ENCODE results near the gene AP3S2.
"Not testable (repeated sequence)": the region's sequence is repeated elsewhere in the genome, so short reads cannot be mapped to it uniquely, and the experiment has no call there.

The AP3S2 gene

DNA sequence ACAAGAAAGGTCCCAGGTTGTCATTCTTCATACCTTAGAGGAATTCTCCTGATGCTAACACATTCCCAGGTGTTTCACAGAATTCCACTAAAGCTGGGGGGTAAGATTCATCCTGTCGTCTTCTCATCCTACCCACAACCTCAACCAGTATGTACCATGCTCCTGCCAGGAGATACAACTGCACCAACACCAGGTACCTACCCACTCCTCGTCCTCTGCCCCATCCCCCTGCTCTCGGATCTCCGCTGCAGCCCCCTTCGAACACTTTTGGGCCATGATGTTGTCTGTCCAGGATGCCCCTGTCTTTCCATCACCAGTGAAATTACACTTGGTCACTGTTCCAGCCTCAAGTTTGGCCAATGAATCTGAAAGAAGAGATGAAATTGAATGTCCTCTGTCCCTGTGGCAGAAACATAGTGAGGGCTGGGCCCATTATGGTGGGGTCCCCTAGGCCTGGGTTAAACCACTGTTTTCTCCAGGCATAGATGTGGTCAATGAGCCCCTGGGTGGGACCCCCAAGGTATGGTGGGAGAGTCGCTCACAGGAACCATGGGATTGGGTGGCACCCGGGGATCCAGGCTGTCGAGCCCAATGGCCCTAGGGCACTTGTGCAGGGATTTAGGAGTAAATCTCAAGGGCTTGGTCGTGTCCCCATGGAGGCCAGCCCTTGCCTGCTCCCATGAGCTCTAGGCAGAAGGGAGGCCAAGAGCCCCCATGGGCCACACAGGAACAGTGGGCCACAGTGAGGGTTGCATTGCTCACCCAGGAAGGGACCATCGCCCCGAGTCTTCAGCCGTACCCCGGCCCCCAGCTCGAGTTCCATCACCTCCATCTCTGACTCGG is 9.4 kb upstream of the AP3S2 start:
- DNase-seq = no peak

DNA sequence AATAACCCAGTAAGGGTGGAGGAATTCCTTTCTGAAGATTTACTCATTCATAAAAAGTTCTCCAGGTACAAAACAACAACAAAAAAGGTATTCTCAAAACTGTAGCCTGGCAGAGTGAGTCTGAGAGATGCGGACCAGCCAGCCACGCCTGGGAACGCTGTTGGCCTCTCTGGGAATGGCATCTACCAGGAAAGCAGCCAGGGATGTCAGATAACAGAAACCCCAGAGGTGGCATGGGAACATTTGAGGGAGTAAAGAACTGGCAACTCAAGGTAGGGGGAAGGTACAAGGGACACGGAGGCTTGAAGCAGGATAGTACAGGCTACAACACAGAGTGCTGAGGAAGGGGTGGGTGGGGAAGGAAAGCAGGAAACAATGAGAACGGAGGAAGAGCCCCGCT is 7.1 kb upstream of the AP3S2 start:
- DNase-seq = no peak

DNA sequence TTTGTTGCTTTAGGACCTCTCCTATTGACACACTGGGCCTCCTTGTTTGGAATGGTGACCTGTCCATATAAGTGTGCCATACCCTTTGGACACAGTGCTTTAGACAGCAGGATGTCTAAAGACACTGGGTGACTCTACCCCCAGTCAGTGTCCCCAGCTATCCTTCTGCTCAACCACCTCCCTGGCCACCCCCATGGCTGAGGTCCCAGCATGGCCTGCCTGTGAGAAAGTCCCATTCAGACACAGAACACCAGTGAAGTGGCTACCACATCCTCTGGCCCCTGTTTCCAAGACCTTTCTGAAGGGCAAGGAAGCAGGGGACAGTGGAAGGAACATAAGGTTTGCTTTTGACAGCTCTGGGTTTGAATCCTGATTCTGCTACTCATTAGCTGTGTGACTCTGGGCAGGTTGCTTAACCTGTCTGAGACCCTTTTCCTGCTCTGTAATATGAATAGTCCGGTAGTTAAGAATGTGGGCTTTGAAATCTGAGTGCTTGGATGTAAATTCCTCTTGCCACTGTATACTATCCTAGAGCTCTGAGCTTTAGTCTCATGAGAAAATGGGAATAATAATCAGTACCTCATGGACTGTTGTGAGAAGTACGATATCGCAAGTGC is 6.3 kb upstream of the AP3S2 start:
- DNase-seq = no peak

DNA sequence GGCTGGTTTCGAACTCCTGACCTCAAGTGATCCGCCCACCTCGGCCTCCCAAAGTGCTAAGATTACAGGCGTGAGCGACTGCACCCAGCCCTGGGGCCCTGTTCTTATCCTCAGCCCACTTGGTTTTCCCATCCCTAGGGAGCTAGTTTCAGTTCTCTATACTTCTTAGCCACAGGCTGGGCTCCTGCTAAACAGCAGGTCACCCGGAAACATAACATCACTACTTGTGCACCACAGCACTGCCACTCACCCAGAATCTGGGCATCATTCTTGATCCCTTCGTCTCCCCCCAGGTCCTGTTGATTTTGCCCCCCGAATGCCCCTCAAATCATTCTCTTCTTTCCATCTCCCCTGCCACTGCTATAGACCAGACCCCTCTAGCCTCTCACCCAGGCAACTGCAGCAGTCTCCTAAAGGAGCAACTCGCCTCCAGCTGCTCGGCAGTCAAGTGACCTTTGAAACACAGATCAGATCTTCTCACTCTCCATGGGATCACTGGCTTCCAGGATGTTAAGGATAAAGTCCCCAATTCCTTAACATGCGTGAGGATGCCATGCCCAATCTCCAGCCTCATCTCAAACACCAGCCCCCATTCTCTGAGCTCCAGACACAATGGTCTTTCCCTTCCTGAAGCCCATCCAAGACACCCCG is 5.6 kb upstream of the AP3S2 start:
- DNase-seq = no peak

DNA sequence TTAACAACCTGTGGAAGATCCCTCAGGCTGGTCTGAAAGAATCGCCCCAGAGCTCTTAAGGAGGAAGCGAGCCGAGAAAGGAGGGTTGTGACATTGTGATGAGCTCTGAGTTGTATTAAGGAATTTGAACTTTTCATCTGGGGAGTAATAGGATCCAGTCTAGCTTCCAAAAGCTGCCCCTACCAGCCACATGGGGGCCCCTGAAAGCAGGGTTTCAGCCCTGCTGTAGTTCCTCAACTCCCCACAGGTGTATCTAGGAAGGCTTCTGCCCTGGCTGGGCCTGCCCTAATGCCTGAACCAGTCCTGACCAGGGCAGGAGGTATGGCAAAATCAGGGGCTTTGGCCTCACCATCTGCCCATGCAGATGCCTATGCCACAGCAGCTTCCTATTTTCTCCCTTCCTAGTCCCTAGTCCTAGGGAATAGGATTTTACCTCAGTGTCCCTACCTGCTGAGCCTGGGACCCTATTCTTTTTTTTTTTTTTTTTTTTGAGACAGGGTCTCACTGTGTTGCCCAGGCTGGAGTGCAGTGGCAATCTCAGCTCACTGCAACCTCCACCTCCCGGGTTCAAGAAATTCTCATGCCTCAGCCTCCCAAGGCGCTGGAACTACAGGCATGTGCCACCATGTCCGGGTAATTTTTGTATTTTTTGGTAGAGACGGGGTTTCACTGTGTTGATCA is 5.0 kb upstream of the AP3S2 start:
- peak; percentile 46 for DNase-seq

DNA sequence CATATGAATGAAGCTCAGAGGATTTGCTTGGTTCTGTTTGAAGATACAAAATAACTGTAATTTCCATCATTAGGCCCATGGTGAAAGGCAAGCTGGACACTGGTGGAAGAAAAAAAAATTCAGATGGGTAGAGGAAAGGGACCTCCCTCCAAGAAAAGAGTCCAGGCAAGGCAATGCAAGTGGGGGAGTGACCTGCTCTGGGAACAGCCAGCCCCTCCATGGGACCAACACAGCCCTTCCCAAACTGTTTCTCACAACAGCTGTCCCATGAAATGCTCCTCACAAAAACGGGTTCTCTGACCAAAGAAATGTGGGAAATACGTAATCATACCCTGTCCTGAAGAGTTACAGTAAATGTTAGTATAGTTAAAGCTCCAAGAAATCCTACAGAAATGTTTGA is 4.4 kb upstream of the AP3S2 start:
- no peak for DNase-seq

DNA sequence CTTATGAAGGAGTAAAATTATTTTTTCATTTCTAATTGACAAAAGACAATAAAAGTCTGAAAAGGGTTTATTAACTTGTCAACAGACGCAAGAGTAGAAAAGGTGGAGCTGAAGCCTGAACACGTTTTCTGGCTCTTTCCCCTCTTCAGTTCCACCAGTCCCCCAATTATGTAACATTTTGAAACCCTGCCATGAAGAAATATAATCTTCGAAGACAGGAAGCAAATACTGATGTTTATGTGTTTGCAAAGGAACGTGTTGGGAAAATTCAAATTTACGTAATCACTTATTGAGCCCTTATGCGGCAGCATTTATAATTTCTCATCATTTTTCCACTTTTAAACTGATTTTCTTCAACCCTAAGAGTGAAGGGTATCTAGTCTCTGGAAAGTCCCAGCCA is 767 bp downstream of the AP3S2 start:
- no peak for DNase-seq

DNA sequence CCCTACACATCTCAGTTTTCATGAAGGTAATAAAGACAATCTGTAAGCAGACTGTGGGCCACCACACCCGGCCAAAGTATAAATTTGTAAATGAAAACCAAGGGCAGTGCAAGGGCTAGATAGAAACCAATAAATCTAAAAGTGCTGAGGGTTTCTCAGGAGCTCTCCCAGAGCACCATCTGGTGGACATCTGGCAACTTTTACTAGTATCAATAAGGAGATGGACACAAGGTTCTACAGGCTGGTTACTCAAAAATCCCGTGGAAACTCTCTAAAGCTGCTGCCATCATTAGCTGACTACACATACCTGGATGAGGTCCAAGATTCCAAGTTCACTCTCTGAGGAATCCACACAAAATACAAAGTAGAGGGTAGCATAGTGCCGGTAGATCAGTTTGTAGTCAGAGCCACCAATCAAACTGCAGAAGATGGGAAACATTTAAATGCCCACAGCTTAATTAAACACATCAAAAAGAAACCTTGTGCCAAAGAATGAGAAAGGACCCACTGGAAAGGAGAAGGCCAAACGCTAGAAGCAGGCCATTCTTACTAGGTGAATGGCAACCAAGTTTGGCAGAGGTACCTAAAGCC is 5.5 kb downstream of the AP3S2 start:
- no peak for DNase-seq

DNA sequence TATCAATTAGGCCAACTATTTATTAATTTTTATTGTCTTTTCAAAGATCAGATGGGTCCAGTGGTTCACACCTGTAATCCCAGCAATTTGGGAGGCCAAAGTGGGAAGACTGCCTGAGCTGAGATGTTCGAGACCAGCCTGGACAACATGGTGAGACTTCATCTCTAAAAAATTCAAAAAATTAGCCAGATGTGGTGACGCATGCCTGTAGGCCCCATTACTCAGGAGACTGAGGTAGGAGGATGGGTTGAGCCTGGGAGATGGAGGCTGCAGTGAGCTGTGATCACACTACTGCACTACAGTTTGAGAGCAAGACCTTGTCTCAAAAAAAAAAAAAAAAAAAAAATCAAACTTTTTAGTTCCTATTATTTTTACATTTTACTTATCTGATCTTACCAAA is 8.2 kb downstream of the AP3S2 start:
- DNase-seq = no peak

DNA sequence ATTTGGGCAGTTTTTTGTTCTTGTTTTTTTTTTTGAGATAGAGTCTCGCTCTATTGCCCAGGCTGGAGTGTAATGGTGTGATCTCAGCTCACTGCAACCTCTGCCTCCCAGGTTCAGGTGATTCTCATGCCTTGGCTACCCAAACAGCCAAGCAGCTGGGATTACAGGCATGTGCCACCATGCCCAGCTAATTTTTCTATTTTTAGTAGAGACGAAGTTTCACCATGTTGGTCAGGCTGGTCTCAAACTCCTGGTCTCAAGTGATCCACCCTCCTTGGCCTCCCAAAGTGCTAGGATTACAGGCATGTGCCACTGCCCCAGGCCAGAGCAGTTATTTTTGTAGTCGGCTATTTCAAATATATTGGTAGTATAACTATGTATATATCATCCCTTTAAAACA is 8.6 kb downstream of the AP3S2 start:
- DNase-seq = not testable (repeated sequence)

DNA sequence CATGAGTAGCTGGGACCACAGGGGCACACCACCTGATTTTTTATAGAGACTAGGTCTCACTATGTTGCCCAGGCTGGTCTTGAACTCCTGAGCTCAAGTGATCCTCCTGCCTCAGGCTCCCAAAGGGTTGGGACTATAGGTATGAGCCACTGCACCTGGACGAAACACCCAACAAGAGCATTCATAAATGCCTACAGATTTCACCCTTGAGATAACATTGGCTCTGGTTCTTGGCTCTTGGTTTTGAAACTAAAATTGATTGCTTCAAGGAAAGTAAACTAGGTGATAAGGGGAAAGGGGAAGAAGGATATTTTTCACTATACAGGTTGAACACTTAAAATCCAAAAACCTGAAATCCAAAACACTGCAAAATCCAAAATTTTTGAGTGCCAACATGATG is 10.3 kb downstream of the AP3S2 start:
- DNase-seq = no peak

DNA sequence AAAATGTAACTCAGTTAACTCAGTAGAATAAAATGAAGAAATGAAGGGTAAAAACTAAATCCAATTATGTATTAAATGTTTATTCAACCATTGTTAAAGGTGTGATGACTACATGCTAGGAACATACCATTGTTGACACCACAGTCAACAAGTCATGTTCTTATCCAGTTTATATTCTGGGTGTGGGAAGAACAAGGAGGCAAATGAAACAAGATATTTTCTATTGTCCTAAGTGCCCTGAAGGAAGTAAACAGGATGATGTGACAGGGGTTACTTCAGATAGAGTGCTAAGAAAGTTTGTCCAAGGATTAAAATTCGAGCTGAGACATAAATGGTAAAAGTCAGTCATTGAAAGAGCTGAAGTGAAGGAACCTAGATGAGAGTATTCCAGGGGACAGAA is 13.1 kb downstream of the AP3S2 start:
- DNase-seq = no peak

DNA sequence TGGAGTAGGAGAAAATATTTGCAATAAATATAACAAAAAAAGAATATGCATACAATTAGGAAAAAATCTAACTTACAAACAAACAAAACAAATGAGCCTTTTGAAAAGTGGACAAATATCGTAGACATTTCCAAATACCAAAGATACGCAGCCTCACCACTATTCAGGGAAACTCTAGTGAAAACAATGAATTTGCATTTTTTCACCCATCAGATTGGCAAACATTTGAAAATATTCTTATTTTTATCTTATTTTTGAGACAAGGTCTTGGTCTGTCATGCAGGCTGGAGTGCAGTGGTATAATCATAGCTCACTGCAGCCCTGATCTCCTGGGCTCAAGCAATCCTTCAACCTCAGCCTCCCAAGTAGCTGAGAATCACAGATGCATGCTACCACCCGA is 15.5 kb downstream of the AP3S2 start:
- DNase-seq = no peak

DNA sequence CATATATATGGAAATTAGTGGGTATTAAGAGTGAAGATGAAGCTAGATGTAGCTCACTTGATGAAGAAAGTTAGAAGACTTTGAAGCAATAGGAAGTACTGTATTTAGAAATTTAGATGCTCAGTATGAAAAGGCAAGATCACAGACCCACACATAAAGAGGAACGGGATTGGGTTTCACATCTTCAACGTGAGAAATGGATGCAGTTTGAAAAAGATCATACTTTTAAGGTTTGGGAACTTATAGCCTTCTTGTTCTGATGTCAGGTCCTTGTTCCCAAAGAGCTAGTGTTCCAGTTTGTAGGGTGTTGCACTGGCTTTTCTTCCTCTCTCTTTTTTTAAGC is 16.7 kb downstream of the AP3S2 start:
- no peak for DNase-seq

DNA sequence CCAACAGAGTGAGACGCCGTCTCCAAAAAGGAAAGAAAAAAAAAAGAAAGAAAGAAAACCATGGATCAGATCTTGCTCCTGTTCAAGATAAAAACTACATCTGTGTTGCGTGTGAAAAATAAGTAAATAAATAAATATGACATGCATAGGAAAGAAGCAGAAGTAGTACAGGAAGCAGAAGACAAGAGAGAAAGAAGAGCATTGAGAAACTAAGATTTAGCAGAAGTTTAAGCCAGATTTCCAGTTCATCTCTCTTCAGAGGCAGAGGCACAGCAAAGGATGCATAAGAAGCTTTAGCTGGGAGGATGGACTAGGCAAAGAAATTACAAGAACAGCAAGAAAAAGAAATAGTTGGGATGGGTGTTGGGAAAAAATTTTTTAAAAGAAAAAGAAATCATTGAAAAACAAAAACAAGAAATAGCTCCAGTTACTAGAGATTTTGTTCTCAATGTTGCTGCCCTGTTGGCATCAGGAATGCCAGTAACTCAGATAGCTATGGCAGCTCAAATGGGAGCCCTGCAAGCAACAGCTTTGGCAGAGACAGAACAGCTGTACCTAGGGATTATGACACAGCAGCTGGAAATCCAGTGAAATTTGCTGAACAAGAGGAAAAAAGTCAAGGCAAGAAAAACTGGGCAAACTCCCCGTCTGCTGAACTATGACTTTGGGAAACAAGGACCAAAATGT is 17.3 kb downstream of the AP3S2 start:
- no peak for DNase-seq

DNA sequence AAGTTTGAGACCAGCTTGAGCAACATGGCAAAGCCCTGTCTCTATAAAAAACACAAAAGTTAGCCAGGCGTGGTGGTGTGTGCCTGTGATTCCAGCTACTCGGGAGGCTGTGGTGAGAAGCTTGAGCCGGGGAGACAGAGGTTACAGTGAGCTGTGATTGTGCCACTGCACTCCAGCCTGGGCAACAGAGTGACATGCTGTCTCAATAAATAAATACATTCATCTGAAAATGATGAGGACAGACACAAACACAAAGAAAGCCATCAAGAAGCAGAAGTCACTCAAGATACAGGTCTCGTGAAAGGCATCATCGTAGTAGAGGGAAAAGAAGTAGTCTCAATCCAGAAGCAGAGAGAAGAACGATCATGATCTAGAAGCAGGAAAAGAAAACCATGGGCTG is 18.1 kb downstream of the AP3S2 start:
- no peak for DNase-seq

DNA sequence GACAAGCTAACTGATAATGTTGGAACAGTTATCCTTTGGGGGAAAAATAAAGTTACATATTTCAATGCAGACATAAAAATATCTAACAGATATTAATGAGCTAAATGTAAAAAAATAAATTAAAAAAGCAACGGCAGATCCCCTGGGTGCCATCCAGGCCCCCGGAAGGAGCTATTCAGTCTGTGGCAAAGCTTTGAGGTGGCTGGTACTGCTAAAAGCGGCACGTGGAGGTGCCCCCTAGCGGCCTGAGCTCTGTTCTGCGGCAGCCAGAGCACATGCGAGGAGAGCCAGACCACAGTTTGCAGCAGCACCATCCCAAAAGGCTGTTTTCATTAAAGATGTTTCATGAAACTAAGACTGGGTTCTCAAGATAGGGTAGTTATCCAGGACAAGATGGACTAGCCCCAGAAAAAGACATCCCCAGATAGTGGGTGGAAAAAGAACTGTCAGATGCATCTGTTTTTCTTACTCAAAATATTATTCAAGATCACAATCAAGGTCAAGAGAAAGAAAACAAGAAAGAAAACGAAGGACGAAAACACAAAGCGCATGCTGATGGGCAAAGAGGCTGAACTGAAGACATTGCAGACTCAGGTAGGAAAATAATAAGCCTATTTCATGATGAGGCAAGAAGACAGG is 18.7 kb downstream of the AP3S2 start:
- DNase-seq = peak; percentile 75

DNA sequence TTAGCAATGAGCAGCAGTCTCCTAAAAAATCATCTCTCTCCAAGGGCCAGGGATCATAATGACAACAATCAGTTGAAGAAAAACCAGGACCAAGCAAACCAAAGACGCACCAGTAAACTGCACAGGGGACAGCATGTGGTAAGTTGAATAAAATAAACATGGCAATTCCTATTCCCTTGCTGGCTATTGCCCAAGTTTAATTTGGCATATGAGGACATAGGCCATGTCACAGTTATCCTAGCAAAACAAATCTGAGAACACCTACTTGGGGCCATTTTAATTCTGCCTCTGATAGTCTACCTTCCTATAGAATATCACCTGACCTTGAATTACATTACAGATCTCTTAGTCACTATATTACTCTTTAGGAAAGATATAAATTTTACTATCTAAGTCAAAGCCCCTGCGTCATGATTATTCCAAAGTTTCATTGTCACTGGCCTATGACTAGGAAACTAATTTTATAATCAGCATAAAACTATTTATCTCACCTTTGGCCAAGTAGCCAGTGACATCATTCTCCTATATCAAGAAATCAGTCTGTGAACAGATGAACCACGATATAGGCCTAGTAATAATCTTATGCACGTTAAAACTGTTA is 23.0 kb downstream of the AP3S2 start:
- DNase-seq = no peak

DNA sequence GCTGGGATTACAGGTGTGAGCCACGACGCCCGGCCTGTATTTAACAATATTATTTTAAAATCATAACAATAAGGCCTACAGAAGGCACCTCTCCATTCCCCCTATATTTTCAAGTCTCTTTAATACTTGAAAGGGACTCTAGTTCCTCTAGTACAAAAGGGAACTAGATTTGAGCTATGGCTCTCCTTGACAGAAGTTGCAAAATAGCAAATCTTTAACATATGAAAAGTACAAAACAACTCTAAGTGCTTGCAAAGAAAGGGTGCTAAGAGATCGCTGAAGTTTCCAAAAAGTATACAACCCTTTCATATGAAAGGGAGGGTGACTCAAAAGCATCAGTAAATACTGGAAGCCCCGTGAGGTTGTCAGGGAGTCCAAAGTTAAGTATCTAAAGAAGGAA is 23.8 kb downstream of the AP3S2 start:
- no peak for DNase-seq

DNA sequence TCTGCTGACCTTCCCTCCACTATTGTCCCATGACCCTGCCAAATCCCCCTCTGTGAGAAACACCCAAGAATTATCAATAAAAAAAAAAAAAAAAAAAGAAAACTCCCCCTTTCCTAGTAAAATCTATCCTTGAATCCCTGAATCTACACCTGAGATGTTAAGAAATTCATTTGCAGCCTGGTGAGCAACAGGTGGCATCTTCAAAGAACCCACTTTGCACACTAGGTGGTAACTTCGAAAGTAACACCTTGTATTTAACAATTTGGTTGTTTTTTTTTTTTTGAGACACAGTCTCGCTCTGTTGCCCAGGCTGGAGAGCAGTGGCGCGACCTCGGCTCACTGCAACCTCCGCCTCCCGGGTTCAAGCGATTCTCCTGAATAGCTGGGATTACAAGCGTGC is 24.3 kb downstream of the AP3S2 start:
- not testable (repeated sequence) for DNase-seq

DNA sequence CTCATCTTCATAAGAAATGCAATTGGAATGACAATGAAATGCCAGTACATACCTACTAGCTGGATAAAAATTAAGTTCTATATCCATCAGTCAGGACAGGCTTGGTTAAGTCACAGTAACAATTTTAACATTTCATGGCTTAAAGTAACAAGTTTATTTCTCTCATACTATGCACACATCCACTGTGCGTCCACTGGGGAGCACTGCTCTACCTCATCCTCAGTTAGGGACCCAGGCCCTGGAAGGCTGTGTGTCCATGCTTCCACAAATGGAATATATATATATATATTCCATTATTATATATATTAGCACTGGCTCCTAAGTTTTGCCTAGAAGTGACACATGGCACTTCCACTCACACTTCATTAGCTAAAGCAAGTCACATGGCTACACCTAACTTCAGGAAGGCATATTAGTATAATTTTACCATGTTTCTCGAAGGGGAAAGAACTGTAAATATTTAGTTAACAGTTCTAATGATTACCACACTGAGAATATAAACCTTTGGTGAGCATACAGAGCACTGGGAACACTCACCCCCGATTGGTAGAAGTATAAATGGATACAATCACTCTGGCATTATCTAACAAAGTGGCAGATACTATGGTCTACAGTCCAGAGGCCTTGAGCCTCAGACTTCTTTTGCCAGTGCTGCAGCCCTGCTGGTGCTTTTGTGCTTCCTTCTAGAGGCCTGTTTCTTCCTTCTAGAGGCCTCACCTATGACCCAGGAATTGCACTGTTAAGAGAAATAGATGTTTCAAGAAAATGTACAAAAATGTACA is 28.6 kb downstream of the AP3S2 start:
- DNase-seq = no peak

Measured in CD4-positive, alpha-beta T cell treated with Interferon gamma for 1 hour (primary cell).